ENCODE data around the gene GALNT17.

GALNT17 gene

DNA sequence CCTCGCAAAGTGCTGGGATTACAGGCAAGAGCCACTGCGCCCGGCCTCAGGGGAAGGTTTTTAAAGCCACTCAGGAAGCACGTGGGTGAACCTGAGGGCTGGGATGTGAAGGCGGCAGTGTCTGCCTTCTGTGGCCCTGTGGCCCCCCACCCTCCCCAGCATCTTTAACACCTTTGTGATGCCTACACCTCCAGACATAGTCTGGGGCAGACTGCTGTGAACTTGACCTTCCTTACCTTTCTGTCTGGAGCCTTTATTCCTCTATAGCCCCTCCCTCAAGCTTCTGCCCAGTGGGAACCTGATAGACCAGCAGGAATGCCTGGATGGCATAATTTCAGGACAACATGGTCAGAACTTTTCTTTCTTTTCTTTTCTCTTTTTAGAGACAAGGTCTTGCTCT is 550.2 kb downstream of the GALNT17 start:
- H3K9me3 ChIP-seq (ENCODE audit: insufficient read depth, low read length), result no peaks in the 10 kb centered on the region
- H3K27ac ChIP-seq (ENCODE audit: low read length), result no peak overlapping the region
- no peaks in the 10 kb centered on the region for H3K79me2 ChIP-seq (ENCODE audit: low read length)
- H3K4me2 ChIP-seq (ENCODE audit: low read length), result no peak overlapping the region
- no peaks in the 10 kb centered on the region for H3K36me3 ChIP-seq (replicated peaks; ENCODE audit: low read depth, low read length)
- no peak overlapping the region for H3K9ac ChIP-seq (ENCODE audit: low read length)
- TF ChIP-seq, protein P1, sequence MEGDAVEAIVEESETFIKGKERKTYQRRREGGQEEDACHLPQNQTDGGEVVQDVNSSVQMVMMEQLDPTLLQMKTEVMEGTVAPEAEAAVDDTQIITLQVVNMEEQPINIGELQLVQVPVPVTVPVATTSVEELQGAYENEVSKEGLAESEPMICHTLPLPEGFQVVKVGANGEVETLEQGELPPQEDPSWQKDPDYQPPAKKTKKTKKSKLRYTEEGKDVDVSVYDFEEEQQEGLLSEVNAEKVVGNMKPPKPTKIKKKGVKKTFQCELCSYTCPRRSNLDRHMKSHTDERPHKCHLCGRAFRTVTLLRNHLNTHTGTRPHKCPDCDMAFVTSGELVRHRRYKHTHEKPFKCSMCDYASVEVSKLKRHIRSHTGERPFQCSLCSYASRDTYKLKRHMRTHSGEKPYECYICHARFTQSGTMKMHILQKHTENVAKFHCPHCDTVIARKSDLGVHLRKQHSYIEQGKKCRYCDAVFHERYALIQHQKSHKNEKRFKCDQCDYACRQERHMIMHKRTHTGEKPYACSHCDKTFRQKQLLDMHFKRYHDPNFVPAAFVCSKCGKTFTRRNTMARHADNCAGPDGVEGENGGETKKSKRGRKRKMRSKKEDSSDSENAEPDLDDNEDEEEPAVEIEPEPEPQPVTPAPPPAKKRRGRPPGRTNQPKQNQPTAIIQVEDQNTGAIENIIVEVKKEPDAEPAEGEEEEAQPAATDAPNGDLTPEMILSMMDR (IDR thresholded peaks at IDR 0.05; ENCODE audit: low read depth, low read length), result no peak
- TF ChIP-seq EZH2phosphoT487 (IDR thresholded peaks at IDR 0.05; ENCODE audit: low read depth), result no peak
- H3K4me3 ChIP-seq (ENCODE audit: low read length), result no peak overlapping the region
- no peak overlapping the region for H2AFZ ChIP-seq (ENCODE audit: low read depth, low read length)
- H3K4me1 ChIP-seq (ENCODE audit: low read length), result no peaks in the 10 kb centered on the region
- no peaks in the 10 kb centered on the region for H3K27me3 ChIP-seq (ENCODE audit: low read depth, low read length)
- no peaks in the 10 kb centered on the region for H4K20me1 ChIP-seq (ENCODE audit: insufficient read depth, low read length)

DNA sequence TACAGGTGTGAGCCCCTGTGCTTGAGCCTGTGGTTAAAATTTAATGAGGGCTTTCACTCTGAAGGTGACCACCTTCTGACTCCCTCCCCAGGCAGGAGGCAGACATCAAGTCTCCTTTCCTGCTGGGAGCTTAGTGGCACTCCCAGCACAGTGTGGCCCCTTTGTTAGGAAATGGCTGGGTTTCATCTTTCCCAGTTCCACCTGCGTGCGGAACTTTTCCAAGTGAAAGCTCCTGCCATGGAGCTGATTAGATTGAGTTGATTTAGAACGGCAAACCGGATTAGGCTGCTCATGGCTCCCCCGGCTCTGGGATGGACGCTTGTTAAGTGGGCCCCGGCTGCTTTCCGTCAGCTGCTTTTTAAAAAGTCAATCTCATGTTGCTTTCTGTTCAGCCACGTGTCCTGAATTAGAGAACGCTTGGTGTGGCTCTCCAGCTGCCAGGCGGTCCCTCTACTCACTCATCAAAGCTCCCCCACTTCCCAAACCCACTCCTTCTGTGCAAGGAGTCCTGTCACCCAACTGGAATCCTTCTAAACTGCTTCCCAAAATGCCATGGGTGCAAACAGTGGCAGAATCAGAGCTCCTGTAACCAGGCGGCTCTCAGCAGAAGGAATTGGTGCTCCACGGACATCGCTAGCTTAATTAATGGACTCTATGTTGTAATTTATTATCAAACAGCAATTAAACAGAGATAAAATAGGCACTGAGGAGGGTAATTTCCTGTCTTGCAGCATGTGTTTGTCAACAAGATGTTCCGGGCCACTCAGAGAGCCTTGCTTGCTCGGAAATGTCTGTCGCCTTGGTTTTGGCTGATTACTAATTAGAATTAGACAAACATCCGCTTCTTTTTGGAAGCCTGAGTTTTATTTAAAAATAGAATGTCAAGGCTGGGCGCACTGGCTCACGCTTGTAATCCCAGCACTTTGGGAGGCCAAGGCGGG is 551.2 kb downstream of the GALNT17 start:
- Histone ChIP-seq H3K27me3 (ENCODE audit: low read depth, low read length) (no peaks in the 10 kb centered on the region), H3K9me3 (ENCODE audit: insufficient read depth, low read length) (no peaks in the 10 kb centered on the region), H3K4me2 (ENCODE audit: low read length) (no peak overlapping the region), H3K27ac (ENCODE audit: low read length) (no peak overlapping the region), H4K20me1 (ENCODE audit: insufficient read depth, low read length) (no peaks in the 10 kb centered on the region), H3K36me3 (replicated peaks; ENCODE audit: low read depth, low read length) (no peaks in the 10 kb centered on the region), H3K9ac (ENCODE audit: low read length) (no peak overlapping the region), H3K79me2 (ENCODE audit: low read length) (no peaks in the 10 kb centered on the region), H2AFZ (ENCODE audit: low read depth, low read length) (no peak overlapping the region), H3K4me3 (ENCODE audit: low read length) (no peak overlapping the region), H3K4me1 (ENCODE audit: low read length) (no peaks in the 10 kb centered on the region)
- TF ChIP-seq, protein P1 (IDR thresholded peaks at IDR 0.05; ENCODE audit: low read depth, low read length), result no peak
- TF ChIP-seq EZH2phosphoT487 (IDR thresholded peaks at IDR 0.05; ENCODE audit: low read depth), result no peak

DNA sequence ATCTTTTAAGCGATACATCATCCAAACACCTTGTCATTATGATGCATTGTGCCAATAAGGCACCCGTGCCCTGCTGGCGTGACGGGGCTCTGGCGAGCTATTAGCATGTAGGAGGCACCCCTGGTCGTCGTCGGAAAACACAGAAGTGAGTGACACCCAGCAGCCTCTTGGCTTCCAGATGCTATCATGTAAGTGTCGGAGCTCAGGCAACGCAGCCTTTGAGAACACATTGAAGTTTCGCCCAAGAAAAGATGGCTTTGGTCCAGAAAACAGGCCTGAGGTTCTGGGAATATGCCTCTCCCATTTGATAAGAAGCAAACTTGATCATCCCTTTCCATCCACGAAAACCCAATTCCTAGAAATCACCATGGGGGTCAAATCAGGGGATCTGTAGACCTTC is 555.3 kb downstream of the GALNT17 start:
- no peaks in the 10 kb centered on the region for H3K9me3 ChIP-seq (ENCODE audit: insufficient read depth, low read length)
- TF ChIP-seq, protein P1 (IDR thresholded peaks at IDR 0.05; ENCODE audit: low read depth, low read length), result no peak
- no peak for TF ChIP-seq EZH2phosphoT487 (IDR thresholded peaks at IDR 0.05; ENCODE audit: low read depth)
- H3K4me2 ChIP-seq (ENCODE audit: low read length), result no peak overlapping the region
- H4K20me1 ChIP-seq (ENCODE audit: insufficient read depth, low read length), result no peaks in the 10 kb centered on the region
- H3K9ac ChIP-seq (ENCODE audit: low read length), result no peak overlapping the region
- H3K79me2 ChIP-seq (ENCODE audit: low read length), result no peaks in the 10 kb centered on the region
- no peaks in the 10 kb centered on the region for H3K4me1 ChIP-seq (ENCODE audit: low read length)
- no peak overlapping the region for H3K27ac ChIP-seq (ENCODE audit: low read length)
- no peaks in the 10 kb centered on the region for H3K27me3 ChIP-seq (ENCODE audit: low read depth, low read length)
- H3K4me3 ChIP-seq (ENCODE audit: low read length), result no peak overlapping the region
- H2AFZ ChIP-seq (ENCODE audit: low read depth, low read length), result no peak overlapping the region
- H3K36me3 ChIP-seq (replicated peaks; ENCODE audit: low read depth, low read length), result no peaks in the 10 kb centered on the region

DNA sequence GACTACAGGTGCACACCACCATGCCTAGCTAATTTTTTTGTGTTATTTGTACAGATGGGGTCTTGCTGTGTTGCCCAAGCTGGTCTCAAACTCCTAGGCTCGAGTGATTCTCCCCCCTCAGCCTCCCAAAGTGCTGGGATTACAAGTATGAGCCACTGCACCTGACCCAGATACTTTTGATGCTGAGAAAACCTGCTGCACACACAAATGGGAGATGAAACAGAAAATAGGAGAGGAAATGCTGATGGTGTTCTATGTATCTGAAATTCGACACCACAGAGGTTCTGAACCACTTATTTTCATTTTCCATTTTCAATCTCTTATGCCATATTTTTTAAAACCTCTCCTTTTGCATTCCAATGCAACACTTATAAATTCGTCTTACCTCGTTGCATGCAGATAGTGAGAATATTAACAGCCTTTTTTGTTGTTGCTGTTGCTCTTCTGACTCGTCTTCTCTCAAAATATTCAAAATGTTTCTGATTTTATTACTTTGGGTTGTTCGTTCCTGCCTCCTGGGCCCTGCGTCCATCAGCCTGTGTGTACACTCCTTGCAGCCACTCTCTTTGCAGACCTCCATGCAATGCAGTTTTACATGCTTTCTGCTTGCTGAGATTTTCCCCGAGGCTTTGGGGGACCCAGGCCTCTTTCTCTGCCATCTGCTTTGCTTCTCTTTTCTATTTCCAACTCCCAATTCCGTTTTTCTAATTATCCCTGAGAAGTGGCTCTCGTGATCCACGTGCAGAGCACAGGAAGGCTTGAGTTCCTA is 556.1 kb downstream of the GALNT17 start:
- Histone ChIP-seq H3K4me2 (ENCODE audit: low read length) (no peak overlapping the region), H3K9ac (ENCODE audit: low read length) (no peak overlapping the region), H3K4me3 (ENCODE audit: low read length) (no peak overlapping the region), H3K4me1 (ENCODE audit: low read length) (no peaks in the 10 kb centered on the region), H3K27ac (ENCODE audit: low read length) (no peak overlapping the region), H4K20me1 (ENCODE audit: insufficient read depth, low read length) (no peaks in the 10 kb centered on the region), H3K79me2 (ENCODE audit: low read length) (no peaks in the 10 kb centered on the region), H3K27me3 (ENCODE audit: low read depth, low read length) (no peaks in the 10 kb centered on the region), H3K36me3 (replicated peaks; ENCODE audit: low read depth, low read length) (no peaks in the 10 kb centered on the region), H2AFZ (ENCODE audit: low read depth, low read length) (no peak overlapping the region), H3K9me3 (ENCODE audit: insufficient read depth, low read length) (no peaks in the 10 kb centered on the region)
- TF ChIP-seq, protein P1 (IDR thresholded peaks at IDR 0.05; ENCODE audit: low read depth, low read length), result no peak
- TF ChIP-seq EZH2phosphoT487 (IDR thresholded peaks at IDR 0.05; ENCODE audit: low read depth), result no peak
